ENCODE measurements around the gene DKK3. TPM values are rescaled to one million over a fixed set of nuclear protein-coding genes. Genes with fewer than 3 reads are reported as not detected.

The DKK3 gene
- polyA plus RNA-seq, 2 of the 4 experiments (the other 2 are of a cell fraction), result 18.4 to 20.8 TPM

DNA sequence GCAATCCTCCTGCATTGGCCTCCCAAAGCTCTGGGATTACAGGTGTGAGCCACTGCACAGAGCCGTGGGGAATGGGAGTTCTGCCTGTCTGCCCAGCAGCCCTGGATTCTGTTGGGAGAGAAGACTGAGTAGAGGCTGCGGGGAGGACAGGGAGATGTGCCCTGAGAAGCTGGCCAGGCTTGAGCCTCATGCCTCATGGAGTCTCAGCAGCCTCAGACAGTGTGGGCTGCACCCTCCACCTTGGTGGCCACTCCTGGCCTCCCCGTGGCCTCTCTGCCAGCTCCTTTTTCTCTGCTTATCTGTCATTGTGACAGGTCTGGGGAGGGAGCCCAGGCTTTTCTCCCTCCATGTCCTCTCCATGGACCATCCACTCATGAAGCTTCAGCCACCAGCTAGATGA, 43.2 kb downstream of the DKK3 start:
- ATAC-seq, result no peak
- ChIA-PET POLR2A (no interaction called here), CTCF (interaction anchor here (1.2 to 8.8 kb wide), 10 partner anchors 10 to 316 kb away, joined by 3 to 98 read pairs (median 8); no protein-coding TSS in a partner anchor)
- no peak for FAIRE-seq
- no peaks in the 10 kb centered on the region for H3K9me3 ChIP-seq
- DNase-seq (ENCODE audit: low read depth in 1 of 2, low spot score in 1 of 2), result no peak
- WGBS (ENCODE audit: missing lambda C conversion rate), result 82% methylated on average over 3 of the region's 3 CpGs
- TF ChIP-seq HDAC2 (IDR thresholded peaks at IDR 0.05) (no peak), FOSB (CRISPR knock-in tag; IDR thresholded peaks at IDR 0.05) (no peak), CEBPB (IDR thresholded peaks at IDR 0.05) (no peak), RCOR1 (IDR thresholded peaks at IDR 0.05; ENCODE audit: low read depth, low read length) (no peak), NFE2L2 (conservative IDR thresholded peaks at IDR 0.05; ENCODE audit: low read length) (no peak), ZNF302 (CRISPR knock-in tag; IDR thresholded peaks at IDR 0.05) (no peak), NR3C1 (IDR thresholded peaks at IDR 0.05) (no peak), ZFP36 (IDR thresholded peaks at IDR 0.05; ENCODE audit: borderline replicate concordance, partially characterized antibody) (no peak)
- TF ChIP-seq, protein P1, sequence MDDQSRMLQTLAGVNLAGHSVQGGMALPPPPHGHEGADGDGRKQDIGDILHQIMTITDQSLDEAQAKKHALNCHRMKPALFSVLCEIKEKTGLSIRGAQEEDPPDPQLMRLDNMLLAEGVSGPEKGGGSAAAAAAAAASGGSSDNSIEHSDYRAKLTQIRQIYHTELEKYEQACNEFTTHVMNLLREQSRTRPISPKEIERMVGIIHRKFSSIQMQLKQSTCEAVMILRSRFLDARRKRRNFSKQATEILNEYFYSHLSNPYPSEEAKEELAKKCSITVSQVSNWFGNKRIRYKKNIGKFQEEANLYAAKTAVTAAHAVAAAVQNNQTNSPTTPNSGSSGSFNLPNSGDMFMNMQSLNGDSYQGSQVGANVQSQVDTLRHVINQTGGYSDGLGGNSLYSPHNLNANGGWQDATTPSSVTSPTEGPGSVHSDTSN (IDR thresholded peaks at IDR 0.05), result no peak
- TF ChIP-seq, protein P2, sequence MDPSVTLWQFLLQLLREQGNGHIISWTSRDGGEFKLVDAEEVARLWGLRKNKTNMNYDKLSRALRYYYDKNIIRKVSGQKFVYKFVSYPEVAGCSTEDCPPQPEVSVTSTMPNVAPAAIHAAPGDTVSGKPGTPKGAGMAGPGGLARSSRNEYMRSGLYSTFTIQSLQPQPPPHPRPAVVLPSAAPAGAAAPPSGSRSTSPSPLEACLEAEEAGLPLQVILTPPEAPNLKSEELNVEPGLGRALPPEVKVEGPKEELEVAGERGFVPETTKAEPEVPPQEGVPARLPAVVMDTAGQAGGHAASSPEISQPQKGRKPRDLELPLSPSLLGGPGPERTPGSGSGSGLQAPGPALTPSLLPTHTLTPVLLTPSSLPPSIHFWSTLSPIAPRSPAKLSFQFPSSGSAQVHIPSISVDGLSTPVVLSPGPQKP (IDR thresholded peaks at IDR 0.05; ENCODE audit: low read depth, low read length), result no peak
- H3K27ac ChIP-seq, result no peak overlapping the region
- H3K4me2 ChIP-seq, result no peak overlapping the region
- no peak overlapping the region for H3K4me3 ChIP-seq
- H3K4me1 ChIP-seq, result no peaks in the 10 kb centered on the region

DNA sequence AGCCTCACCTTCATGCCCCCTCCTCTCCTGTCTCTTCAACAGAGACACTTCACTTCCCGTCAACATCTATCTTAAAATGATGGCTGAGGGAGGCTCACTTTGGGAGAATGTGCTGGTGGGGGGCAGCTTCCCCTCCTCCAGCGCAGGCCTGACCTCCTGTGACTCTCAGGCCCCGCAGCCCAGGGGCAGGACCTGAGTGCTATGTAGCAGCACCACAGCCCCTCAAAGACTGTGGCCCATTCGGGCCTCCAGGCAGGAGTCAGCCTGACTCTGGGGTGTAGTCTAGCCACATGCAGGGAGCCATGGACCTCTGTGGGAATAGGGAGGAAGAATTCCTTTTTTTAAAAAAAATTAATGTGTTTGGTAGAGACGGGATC, 43.7 kb downstream of the DKK3 start:
- ATAC-seq (no peak), FAIRE-seq (no peak), DNase-seq (ENCODE audit: low read depth in 1 of 2, low spot score in 1 of 2) (no peak)
- no peak for TF ChIP-seq ZFP36 (IDR thresholded peaks at IDR 0.05; ENCODE audit: borderline replicate concordance, partially characterized antibody)
- no peak for TF ChIP-seq HES2 (IDR thresholded peaks at IDR 0.05)
- TF ChIP-seq CHD4 (IDR thresholded peaks at IDR 0.05; ENCODE audit: borderline replicate concordance), result no peak
- TF ChIP-seq, protein P3, sequence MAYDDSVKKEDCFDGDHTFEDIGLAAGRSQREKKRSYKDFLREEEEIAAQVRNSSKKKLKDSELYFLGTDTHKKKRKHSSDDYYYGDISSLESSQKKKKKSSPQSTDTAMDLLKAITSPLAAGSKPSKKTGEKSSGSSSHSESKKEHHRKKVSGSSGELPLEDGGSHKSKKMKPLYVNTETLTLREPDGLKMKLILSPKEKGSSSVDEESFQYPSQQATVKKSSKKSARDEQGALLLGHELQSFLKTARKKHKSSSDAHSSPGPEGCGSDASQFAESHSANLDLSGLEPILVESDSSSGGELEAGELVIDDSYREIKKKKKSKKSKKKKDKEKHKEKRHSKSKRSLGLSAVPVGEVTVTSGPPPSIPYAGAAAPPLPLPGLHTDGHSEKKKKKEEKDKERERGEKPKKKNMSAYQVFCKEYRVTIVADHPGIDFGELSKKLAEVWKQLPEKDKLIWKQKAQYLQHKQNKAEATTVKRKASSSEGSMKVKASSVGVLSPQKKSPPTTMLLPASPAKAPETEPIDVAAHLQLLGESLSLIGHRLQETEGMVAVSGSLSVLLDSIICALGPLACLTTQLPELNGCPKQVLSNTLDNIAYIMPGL (CRISPR knock-in tag; IDR thresholded peaks at IDR 0.05; ENCODE audit: borderline replicate concordance), result no peak
- no peak for TF ChIP-seq TP53 (CRISPR knock-in tag; IDR thresholded peaks at IDR 0.05)
- no peak overlapping the region for H3K4me2 ChIP-seq
- POLR2A ChIA-PET, result no interaction called here
- H3K9me3 ChIP-seq, result no peaks in the 10 kb centered on the region
- 93% methylated on average over 5 of the region's 5 CpGs for WGBS (ENCODE audit: missing lambda C conversion rate)
- no peaks in the 10 kb centered on the region for H3K4me1 ChIP-seq
- CTCF ChIA-PET, result interaction anchor here (1.2 to 8.8 kb wide), 7 partner anchors 10 to 317 kb away, joined by 3 to 98 read pairs (median 10); no protein-coding TSS in a partner anchor
- H3K4me3 ChIP-seq, result no peak overlapping the region
- H3K27ac ChIP-seq, result no peak overlapping the region

- Histone ChIP-seq H3K9me3 (no peaks in the 10 kb centered on the region), H3K27ac (no peak overlapping the region), H3K4me2 (no peak overlapping the region), H3K4me1 (no peaks in the 10 kb centered on the region), H3K4me3 (no peak overlapping the region)
- CTCF ChIA-PET, result interaction anchor here (1.2 to 8.8 kb wide), 5 partner anchors 9 to 166 kb away, joined by 3 to 98 read pairs (median 12); no protein-coding TSS in a partner anchor
- ATAC-seq (no peak), FAIRE-seq (no peak), DNase-seq (ENCODE audit: low read depth in 1 of 2, low spot score in 1 of 2) (no peak)
- POLR2A ChIA-PET, result no interaction called here
- 81% methylated on average over 10 of the region's 15 CpGs for WGBS (ENCODE audit: missing lambda C conversion rate)
- TF ChIP-seq PHF8 (IDR thresholded peaks at IDR 0.05; ENCODE audit: borderline replicate concordance, low read depth) (no peak), BHLHE40 (IDR thresholded peaks at IDR 0.05; ENCODE audit: low read depth, low read length) (no peak), GATA3 (IDR thresholded peaks at IDR 0.05; ENCODE audit: borderline replicate concordance) (no peak), ZSCAN20 (CRISPR knock-in tag; IDR thresholded peaks at IDR 0.05) (no peak), JUN (IDR thresholded peaks at IDR 0.05) (no peak), CEBPB (IDR thresholded peaks at IDR 0.05) (no peak), CHD4 (IDR thresholded peaks at IDR 0.05; ENCODE audit: borderline replicate concordance) (no peak), TP53 (CRISPR knock-in tag; IDR thresholded peaks at IDR 0.05) (no peak), FOSL2 (IDR thresholded peaks at IDR 0.05) (no peak), FOSL2 (CRISPR knock-in tag; IDR thresholded peaks at IDR 0.05) (no peak), ZNF302 (CRISPR knock-in tag; IDR thresholded peaks at IDR 0.05) (no peak), REST (IDR thresholded peaks at IDR 0.05) (no peak), MAFK (IDR thresholded peaks at IDR 0.05; ENCODE audit: partially characterized antibody) (no peak), NPAS2 (CRISPR knock-in tag; IDR thresholded peaks at IDR 0.05; ENCODE audit: borderline replicate concordance) (no peak)
Observed at GRCh38 chr11:11963842-11964773, 44.3 kb downstream of the DKK3 start.

Measured in A549 (cell line).